ENCODE results near the gene DPP8. TPM values are rescaled to one million over a fixed set of nuclear protein-coding genes. Genes with fewer than 3 reads are reported as not detected.

Gene DPP8
- polyA plus RNA-seq, 2 of the 4 experiments (the other 2 are of a cell fraction): 24.4 to 41.8 TPM

DNA sequence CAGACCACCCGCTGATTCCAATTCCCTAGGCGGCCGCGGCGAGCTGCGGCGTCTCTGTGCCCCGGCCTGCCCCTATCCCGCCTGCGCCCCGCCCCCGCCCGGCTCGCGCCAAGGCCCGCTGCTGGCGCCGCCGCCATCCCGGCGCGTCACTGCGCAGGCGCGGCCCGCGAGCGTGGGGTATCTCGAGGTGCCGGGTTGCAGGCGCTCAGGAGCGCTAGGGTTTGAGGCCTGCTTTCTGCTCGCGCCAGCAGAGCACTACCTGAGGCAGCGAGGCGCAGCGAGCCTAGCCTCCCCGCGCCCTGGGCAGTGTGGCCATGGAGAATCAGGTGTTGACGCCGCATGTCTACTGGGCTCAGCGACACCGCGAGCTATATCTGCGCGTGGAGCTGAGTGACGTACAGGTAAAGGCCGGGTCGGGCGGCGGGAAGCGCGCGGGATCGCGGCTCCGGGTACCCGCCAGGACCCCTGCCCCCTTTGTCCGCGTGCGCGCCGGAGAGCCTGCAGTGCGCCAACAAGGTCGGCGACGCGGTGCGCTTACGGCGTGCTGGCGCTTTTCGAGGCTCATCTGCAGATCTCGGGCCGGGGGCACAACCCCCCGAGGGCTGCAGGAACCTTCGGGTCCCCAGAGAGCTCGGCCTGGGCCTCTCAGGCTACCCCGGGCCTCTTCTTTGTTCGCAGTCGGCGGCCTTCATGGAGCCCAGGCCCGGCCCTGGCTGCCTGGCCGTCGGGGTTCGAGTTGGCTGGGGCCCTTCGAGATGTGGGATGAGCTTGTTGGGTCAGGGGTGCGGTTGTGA, 13.0 kb upstream of the DPP8 start, which contains the start of gene HACD3 (continued):
- TF ChIP-seq MYC (IDR thresholded peaks at IDR 0.05; ENCODE audit: borderline replicate concordance, low read length): peak; percentile 33; the same call in 1 of the 2 replicates
- TF ChIP-seq ZSCAN20 (CRISPR knock-in tag; IDR thresholded peaks at IDR 0.05): no peak
- TF ChIP-seq SREBF2 (IDR thresholded peaks at IDR 0.05): no peak
- TF ChIP-seq, protein P1, sequence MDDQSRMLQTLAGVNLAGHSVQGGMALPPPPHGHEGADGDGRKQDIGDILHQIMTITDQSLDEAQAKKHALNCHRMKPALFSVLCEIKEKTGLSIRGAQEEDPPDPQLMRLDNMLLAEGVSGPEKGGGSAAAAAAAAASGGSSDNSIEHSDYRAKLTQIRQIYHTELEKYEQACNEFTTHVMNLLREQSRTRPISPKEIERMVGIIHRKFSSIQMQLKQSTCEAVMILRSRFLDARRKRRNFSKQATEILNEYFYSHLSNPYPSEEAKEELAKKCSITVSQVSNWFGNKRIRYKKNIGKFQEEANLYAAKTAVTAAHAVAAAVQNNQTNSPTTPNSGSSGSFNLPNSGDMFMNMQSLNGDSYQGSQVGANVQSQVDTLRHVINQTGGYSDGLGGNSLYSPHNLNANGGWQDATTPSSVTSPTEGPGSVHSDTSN (IDR thresholded peaks at IDR 0.05): no peak
- no peak for TF ChIP-seq ZNF302 (CRISPR knock-in tag; IDR thresholded peaks at IDR 0.05)
- no peak for TF ChIP-seq MAFK (IDR thresholded peaks at IDR 0.05; ENCODE audit: partially characterized antibody)
- TF ChIP-seq EHMT2 (IDR thresholded peaks at IDR 0.05; ENCODE audit: low read depth): no peak
- TF ChIP-seq HOXB13 (CRISPR knock-in tag; IDR thresholded peaks at IDR 0.05; ENCODE audit: low read depth): no peak
- TF ChIP-seq POLR2AphosphoS2 (conservative IDR thresholded peaks at IDR 0.05; ENCODE audit: low read length): no peak
- 0 out of 2 replicates have a peak, but pooled peaks have one; percentile 22 for TF ChIP-seq GATA3 (IDR thresholded peaks at IDR 0.05; ENCODE audit: borderline replicate concordance)
- TF ChIP-seq, protein P2, sequence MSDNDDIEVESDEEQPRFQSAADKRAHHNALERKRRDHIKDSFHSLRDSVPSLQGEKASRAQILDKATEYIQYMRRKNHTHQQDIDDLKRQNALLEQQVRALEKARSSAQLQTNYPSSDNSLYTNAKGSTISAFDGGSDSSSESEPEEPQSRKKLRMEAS (IDR thresholded peaks at IDR 0.05): peak; percentile 97
- TF ChIP-seq HEYL (CRISPR knock-in tag; IDR thresholded peaks at IDR 0.05): no peak
- TF ChIP-seq TP53 (CRISPR knock-in tag; IDR thresholded peaks at IDR 0.05): 0 out of 2 replicates have a peak, but pooled peaks have one; percentile 26
- peak; percentile 43 to 86; a peak in 4 of 5 replicates for TF ChIP-seq JUN (IDR thresholded peaks at IDR 0.05)
- no peak for TF ChIP-seq ZFP36 (IDR thresholded peaks at IDR 0.05; ENCODE audit: borderline replicate concordance, partially characterized antibody)
- no peak for TF ChIP-seq KDM5A (IDR thresholded peaks at IDR 0.05)
- no peak for TF ChIP-seq HDAC2 (IDR thresholded peaks at IDR 0.05)
- no peak for TF ChIP-seq RARB (CRISPR knock-in tag; IDR thresholded peaks at IDR 0.05)
- no peak for TF ChIP-seq KDM1A (IDR thresholded peaks at IDR 0.05; ENCODE audit: low read depth)
- TF ChIP-seq, protein P3, sequence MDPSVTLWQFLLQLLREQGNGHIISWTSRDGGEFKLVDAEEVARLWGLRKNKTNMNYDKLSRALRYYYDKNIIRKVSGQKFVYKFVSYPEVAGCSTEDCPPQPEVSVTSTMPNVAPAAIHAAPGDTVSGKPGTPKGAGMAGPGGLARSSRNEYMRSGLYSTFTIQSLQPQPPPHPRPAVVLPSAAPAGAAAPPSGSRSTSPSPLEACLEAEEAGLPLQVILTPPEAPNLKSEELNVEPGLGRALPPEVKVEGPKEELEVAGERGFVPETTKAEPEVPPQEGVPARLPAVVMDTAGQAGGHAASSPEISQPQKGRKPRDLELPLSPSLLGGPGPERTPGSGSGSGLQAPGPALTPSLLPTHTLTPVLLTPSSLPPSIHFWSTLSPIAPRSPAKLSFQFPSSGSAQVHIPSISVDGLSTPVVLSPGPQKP (IDR thresholded peaks at IDR 0.05; ENCODE audit: low read depth, low read length): no peak
- no peak for TF ChIP-seq EP300 (IDR thresholded peaks at IDR 0.05)
- no peak for TF ChIP-seq NR3C1 (IDR thresholded peaks at IDR 0.05)
- TF ChIP-seq, protein P4, sequence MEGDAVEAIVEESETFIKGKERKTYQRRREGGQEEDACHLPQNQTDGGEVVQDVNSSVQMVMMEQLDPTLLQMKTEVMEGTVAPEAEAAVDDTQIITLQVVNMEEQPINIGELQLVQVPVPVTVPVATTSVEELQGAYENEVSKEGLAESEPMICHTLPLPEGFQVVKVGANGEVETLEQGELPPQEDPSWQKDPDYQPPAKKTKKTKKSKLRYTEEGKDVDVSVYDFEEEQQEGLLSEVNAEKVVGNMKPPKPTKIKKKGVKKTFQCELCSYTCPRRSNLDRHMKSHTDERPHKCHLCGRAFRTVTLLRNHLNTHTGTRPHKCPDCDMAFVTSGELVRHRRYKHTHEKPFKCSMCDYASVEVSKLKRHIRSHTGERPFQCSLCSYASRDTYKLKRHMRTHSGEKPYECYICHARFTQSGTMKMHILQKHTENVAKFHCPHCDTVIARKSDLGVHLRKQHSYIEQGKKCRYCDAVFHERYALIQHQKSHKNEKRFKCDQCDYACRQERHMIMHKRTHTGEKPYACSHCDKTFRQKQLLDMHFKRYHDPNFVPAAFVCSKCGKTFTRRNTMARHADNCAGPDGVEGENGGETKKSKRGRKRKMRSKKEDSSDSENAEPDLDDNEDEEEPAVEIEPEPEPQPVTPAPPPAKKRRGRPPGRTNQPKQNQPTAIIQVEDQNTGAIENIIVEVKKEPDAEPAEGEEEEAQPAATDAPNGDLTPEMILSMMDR (IDR thresholded peaks at IDR 0.05): no peak

DNA sequence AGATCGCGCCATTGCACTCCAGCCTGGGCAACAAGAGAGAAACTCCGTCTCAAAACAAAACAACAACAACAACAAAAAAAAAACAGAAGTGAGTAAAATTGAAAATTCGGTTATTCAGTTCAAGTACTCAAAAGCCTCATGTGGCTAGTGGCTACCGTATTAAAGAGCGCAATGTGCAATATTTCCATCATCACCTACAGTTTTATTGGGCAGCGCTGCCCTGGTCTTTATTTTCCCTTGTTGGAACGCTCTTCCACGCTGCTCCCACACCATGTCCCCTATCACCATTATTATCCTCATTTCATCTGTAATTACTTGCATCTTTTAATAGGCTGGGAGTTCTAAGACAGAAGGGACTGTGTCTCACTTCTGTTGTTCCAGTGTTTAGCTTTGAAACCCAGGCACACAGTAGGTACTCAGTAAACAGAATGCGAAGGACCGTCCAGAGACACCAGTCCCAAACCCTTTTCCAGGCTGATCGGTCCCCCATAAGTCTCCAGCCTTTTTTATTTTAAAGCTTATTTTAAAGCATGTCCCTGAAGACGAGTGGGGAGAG, 12.4 kb upstream of the DPP8 start:
- no peaks in the 10 kb centered on the region for H3K9me3 ChIP-seq
- H3K4me3 ChIP-seq: peak overlapping the region; percentile 78
- H3K4me1 ChIP-seq: peaks cover 38% of the 10 kb centered on the region
- FAIRE-seq: no peak
- TF ChIP-seq EHMT2 (IDR thresholded peaks at IDR 0.05; ENCODE audit: low read depth) (no peak), KDM1A (IDR thresholded peaks at IDR 0.05; ENCODE audit: low read depth) (no peak), HOXB5 (CRISPR knock-in tag; IDR thresholded peaks at IDR 0.05) (no peak), PHF8 (IDR thresholded peaks at IDR 0.05; ENCODE audit: borderline replicate concordance, low read depth) (no peak), TFCP2L1 (CRISPR knock-in tag; IDR thresholded peaks at IDR 0.05) (no peak), EHF (CRISPR knock-in tag; IDR thresholded peaks at IDR 0.05) (no peak), KDM5A (IDR thresholded peaks at IDR 0.05) (no peak), ZC3H11A (IDR thresholded peaks at IDR 0.05) (no peak)
- TF ChIP-seq, protein P1 (IDR thresholded peaks at IDR 0.05): no peak
- TF ChIP-seq, protein P5, sequence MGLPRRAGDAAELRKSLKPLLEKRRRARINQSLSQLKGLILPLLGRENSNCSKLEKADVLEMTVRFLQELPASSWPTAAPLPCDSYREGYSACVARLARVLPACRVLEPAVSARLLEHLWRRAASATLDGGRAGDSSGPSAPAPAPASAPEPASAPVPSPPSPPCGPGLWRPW (IDR thresholded peaks at IDR 0.05): no peak
- TF ChIP-seq, protein P6, sequence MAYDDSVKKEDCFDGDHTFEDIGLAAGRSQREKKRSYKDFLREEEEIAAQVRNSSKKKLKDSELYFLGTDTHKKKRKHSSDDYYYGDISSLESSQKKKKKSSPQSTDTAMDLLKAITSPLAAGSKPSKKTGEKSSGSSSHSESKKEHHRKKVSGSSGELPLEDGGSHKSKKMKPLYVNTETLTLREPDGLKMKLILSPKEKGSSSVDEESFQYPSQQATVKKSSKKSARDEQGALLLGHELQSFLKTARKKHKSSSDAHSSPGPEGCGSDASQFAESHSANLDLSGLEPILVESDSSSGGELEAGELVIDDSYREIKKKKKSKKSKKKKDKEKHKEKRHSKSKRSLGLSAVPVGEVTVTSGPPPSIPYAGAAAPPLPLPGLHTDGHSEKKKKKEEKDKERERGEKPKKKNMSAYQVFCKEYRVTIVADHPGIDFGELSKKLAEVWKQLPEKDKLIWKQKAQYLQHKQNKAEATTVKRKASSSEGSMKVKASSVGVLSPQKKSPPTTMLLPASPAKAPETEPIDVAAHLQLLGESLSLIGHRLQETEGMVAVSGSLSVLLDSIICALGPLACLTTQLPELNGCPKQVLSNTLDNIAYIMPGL (CRISPR knock-in tag; IDR thresholded peaks at IDR 0.05; ENCODE audit: borderline replicate concordance): no peak
- POLR2A ChIA-PET: interaction anchor here (0.9 to 2.1 kb wide), 8 partner anchors 11 to 345 kb away, joined by 3 to 23 read pairs (median 4); partner anchors contain the start of genes CLPX, IGDCC4, INTS14 and RAB11A
- WGBS (ENCODE audit: missing lambda C conversion rate): 59% methylated on average over 13 of the region's 13 CpGs
- ATAC-seq: no peak; a peak in 1 of 6 replicates
- peak overlapping the region; percentile 85 to 91 for H3K27ac ChIP-seq
- CTCF ChIA-PET: interaction anchor here (0.8 to 1.2 kb wide), 5 partner anchors 66 to 211 kb away, joined by 3 to 4 read pairs (median 3); no protein-coding TSS in a partner anchor
- no peak for DNase-seq (ENCODE audit: low read depth in 1 of 2, low spot score in 1 of 2)
- peak overlapping the region; percentile 95 for H3K4me2 ChIP-seq

Data from A549 (cell line).